GM12864 (cell line): ENCODE measurements around the gene CDH2.

Experiments
- DNase-seq: peaks from one replicate; pipeline ENCODE4 v3.0.0-alpha.2; 2011; ENCODE audit warnings: low read depth
- H3K4me3 ChIP-seq: 2 replicates; pipeline ENCODE4 v1.5.1; 2011; ENCODE audit warnings: mild to moderate bottlenecking, low read depth, low read length, control low read depth
- CTCF ChIP-seq: IDR thresholded peaks from 2 replicates; pipeline ENCODE4 v1.5.1; 2011; ENCODE audit warnings: low read depth, mild to moderate bottlenecking, moderate library complexity, low read length, control low read depth, inconsistent platforms; ENCODE audit errors: missing control alignments

CDH2 gene

GRCh38 chr18:28067346-28067745, 109.6 kb downstream of the CDH2 start:
- no peak for TF ChIP-seq CTCF
- no peak for DNase-seq
- no peak overlapping the region for H3K4me3 ChIP-seq

- DNase-seq: no peak
- H3K4me3 ChIP-seq: no peak overlapping the region
- no peak for TF ChIP-seq CTCF
Measured at GRCh38 chr18:28065793-28066186, 111.1 kb downstream of the CDH2 start.

- TF ChIP-seq CTCF: no peak
- no peak overlapping the region for H3K4me3 ChIP-seq
- no peak for DNase-seq
Measured at GRCh38 chr18:28065031-28065792, 111.7 kb downstream of the CDH2 start.

- TF ChIP-seq CTCF: no peak
- DNase-seq: no peak
- H3K4me3 ChIP-seq: no peak overlapping the region
Measured at GRCh38 chr18:28063926-28064325, 113.0 kb downstream of the CDH2 start.

- no peak for TF ChIP-seq CTCF
- no peak overlapping the region for H3K4me3 ChIP-seq
- DNase-seq: no peak
Measured at GRCh38 chr18:28063271-28063761, 113.6 kb downstream of the CDH2 start.

GRCh38 chr18:28062443-28062842, 114.5 kb downstream of the CDH2 start:
- no peak for TF ChIP-seq CTCF
- H3K4me3 ChIP-seq: no peak overlapping the region
- no peak for DNase-seq

GRCh38 chr18:28059861-28060260, 117.1 kb downstream of the CDH2 start:
- no peak for TF ChIP-seq CTCF
- H3K4me3 ChIP-seq: no peak overlapping the region
- DNase-seq: no peak
